HEK293 (cell line): Measurements from ENCODE around the gene LEMD1.

ENCODE experiments used
- ATF2 ChIP-seq: fragments of 450-650 bp; formaldehyde crosslinking; IDR thresholded peaks from 2 replicates; pipeline ENCODE4 v1.5.1; 2016; ENCODE audit warnings: missing biosample characterization, missing genetic modification characterization, low read depth
- CTCF ChIP-seq: fragments of 450-650 bp; formaldehyde crosslinking; IDR thresholded peaks from 2 replicates; pipeline ENCODE4 v1.5.1; 2016; ENCODE audit warnings: missing biosample characterization, missing genetic modification characterization
- KLF16 ChIP-seq: fragments of 450-650 bp; formaldehyde crosslinking; IDR thresholded peaks from 2 replicates; pipeline ENCODE4 v1.5.1; 2017; ENCODE audit warnings: missing biosample characterization, missing genetic modification characterization
- REST ChIP-seq: fragments of 450-650 bp; formaldehyde crosslinking; IDR thresholded peaks from 2 replicates; pipeline ENCODE4 v1.5.1; 2016; ENCODE audit warnings: missing biosample characterization, missing genetic modification characterization
- SP2 ChIP-seq: fragments of 450-650 bp; formaldehyde crosslinking; IDR thresholded peaks from 2 replicates; pipeline ENCODE4 v1.5.1; 2016; ENCODE audit warnings: missing biosample characterization, missing genetic modification characterization
- ZBTB10 ChIP-seq: fragments of 450-650 bp; formaldehyde crosslinking; IDR thresholded peaks from 2 replicates; pipeline ENCODE4 v1.5.1; 2016; ENCODE audit warnings: missing biosample characterization, missing genetic modification characterization
- ZNF121 ChIP-seq: fragments of 450-650 bp; formaldehyde crosslinking; IDR thresholded peaks from 2 replicates; pipeline ENCODE4 v1.5.1; 2016; ENCODE audit warnings: missing biosample characterization, missing genetic modification characterization
- ZNF280D ChIP-seq: fragments of 450-650 bp; formaldehyde crosslinking; IDR thresholded peaks from 2 replicates; pipeline ENCODE4 v1.5.1; 2016; ENCODE audit warnings: missing biosample characterization, missing genetic modification characterization
- ZNF324 ChIP-seq: fragments of 450-650 bp; formaldehyde crosslinking; IDR thresholded peaks from 2 replicates; pipeline ENCODE4 v1.5.1; 2016; ENCODE audit warnings: missing biosample characterization, missing genetic modification characterization
- ZNF529 ChIP-seq: fragments of 450-650 bp; formaldehyde crosslinking; IDR thresholded peaks from 2 replicates; pipeline ENCODE4 v1.5.1; 2017; ENCODE audit warnings: missing genetic modification characterization, missing biosample characterization; ENCODE audit not compliant: insufficient replicate concordance
- ZNF558 ChIP-seq: fragments of 450-650 bp; formaldehyde crosslinking; IDR thresholded peaks from 2 replicates; pipeline ENCODE4 v1.5.1; 2016; ENCODE audit warnings: missing biosample characterization, missing genetic modification characterization
- ZNF561 ChIP-seq: fragments of 450-650 bp; IDR thresholded peaks from 2 replicates; pipeline ENCODE4 v1.5.1; 2018; ENCODE audit warnings: missing biosample characterization, missing genetic modification characterization, borderline replicate concordance
- ZNF747 ChIP-seq: fragments of 450-650 bp; formaldehyde crosslinking; IDR thresholded peaks from 2 replicates; pipeline ENCODE4 v1.5.1; 2016; ENCODE audit warnings: missing biosample characterization, missing genetic modification characterization

GRCh38 chr1:205420938-205421337 is 918 bp downstream of the LEMD1 start:
- TF ChIP-seq ATF2 (no peak), ZBTB10 (tag by site-specific recombination) (no peak), CTCF (tag by site-specific recombination) (no peak), ZNF747 (tag by site-specific recombination) (no peak), ZNF280D (tag by site-specific recombination) (no peak), KLF16 (tag by site-specific recombination) (no peak), ZNF121 (tag by site-specific recombination) (no peak), ZNF558 (no peak), SP2 (no peak), ZNF561 (tag by site-specific recombination) (no peak), ZNF324 (tag by site-specific recombination) (no peak), REST (no peak), ZNF529 (tag by site-specific recombination) (no peak)
